Pericardium fibroblast (primary cell): Measurements from ENCODE around the gene LHX3. TPM values are rescaled to one million over a fixed set of nuclear protein-coding genes. Genes with fewer than 3 reads are reported as not detected.

Source experiments
- total RNA-seq: library from RNA; depleted of rRNA; stranded (reverse); fragments of >200 nt; gene quantifications from 2 replicates; pipeline ENCODE4 v1.2.3, GENCODE V29; 2015

Gene LHX3
- total RNA-seq: not detected in 2 replicates

DNA sequence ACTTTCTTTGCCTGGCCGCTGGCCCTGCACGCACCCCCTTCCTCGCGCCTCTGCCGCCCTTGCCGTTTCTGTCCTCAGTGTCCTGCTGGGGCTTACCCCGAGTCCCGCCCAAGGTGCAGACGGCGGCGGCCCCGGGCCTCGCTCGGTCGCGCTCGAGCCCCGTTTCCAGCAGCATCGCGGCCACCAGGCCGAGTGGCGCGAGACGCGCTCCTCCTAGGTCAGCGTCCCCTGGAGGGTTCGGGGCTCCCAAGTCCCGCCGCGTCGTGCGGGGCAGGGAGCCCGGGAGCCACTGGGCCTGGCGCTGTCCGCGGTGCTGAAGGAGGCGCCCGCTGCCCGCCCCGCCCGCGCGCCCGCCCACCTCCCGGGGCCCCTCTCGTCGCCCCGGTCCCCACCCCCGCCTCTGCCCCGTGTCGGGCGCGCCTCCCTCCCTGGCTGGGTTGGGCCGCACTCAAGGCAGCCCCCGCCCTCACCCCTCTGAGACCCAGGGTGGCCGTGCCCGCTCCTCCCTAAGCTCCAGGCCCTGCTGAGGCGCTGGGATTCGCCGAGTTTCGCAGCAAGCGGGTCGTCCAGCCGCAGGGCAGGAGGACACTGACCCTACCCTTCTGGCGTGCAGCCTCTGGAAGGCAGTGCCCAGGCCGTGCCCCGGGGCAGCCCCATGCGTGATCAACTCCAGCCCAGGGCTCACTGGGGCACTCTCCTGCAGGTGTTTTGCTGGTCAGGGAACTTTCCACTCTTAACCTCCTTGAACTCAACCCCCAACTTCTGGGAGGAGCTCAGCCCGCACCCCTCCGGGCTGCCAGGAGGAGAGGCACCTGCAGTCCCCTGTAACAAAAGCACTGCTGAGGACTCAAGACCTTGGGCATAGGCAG, at the start of gene LHX3:
TSS of gene LHX3 (minus strand) at position 291 of the 869 bp plus-strand sequence. CDS start at position 175, 116 bp downstream.

GRCh38 chr9:136245219-136246150, 40.6 kb upstream of the LHX3 start, which contains the start of gene QSOX2:
Gene QSOX2, minus strand, starts transcription at chr9:136245812. Its CDS starts 9 bp downstream, at chr9:136245803.

Other genes starting within 250 kb of the LHX3 start
- gene UBAC1, start 243.8 kb downstream of the LHX3 start, total RNA-seq: 37.9 and 49.7 TPM in 2 replicates
- 24.9 and 36.9 TPM in 2 replicates for gene NACC2, start 109.8 kb downstream of the LHX3 start, total RNA-seq
- 58.7 and 76.2 TPM in 2 replicates for gene TMEM250, start 86.3 kb downstream of the LHX3 start, total RNA-seq
- 11.3 and 11.8 TPM in 2 replicates for gene QSOX2, start 40.7 kb upstream of the LHX3 start, total RNA-seq
- not detected in 2 replicates for gene CCDC187, start 99.0 kb upstream of the LHX3 start, total RNA-seq
- 41.1 and 50.1 TPM in 2 replicates for gene GPSM1, start 122.4 kb upstream of the LHX3 start, total RNA-seq
- 34.6 and 37.6 TPM in 2 replicates for gene DNLZ, start 158.6 kb upstream of the LHX3 start, total RNA-seq
- 1.5 and 4.3 TPM in 2 replicates for gene CARD9, start 168.5 kb upstream of the LHX3 start, total RNA-seq
- gene SNAPC4, start 195.0 kb upstream of the LHX3 start, total RNA-seq: 6.1 and 6.3 TPM in 2 replicates
- gene ENTR1, start 205.5 kb upstream of the LHX3 start, total RNA-seq: 31.6 and 40.7 TPM in 2 replicates
- 47.2 and 48.3 TPM in 2 replicates for gene PMPCA, start 205.5 kb upstream of the LHX3 start, total RNA-seq
- gene INPP5E, start 234.7 kb upstream of the LHX3 start, total RNA-seq: 11.2 and 15.9 TPM in 2 replicates